Measurements from ENCODE around the gene C8A.

C8A gene

DNA sequence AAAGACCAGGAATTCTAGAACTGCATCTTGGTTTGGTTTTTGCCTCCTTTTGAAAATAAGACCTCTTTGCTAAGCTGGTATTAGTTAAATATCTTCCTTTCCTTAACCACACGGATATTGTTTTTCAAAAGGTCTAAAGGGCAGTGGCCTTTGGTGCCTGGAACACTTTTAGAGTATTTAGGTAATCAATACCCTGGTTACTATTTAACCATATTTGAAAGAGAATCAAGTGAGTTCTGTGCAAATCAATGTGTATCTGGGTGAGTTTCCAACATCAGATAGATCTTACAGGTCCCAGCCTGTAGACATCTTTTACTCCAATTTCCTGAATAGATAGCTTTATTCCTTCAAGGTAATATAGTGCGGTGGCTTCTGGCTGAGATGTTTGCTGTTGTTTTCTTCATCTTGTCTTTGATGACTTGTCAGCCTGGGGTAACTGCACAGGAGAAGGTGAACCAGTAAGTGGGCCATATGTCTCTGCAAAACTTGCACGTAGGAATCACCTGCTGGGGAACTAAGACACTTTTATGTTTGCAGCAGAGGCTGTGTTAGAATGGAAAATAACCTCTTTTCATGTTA lies at the start of gene C8A:
C8A (plus strand) TSS at position 277 of the 579 bp plus-strand sequence; CDS start at position 382, 105 bp downstream.
- DNase-seq, result peak; percentile 41

- no peak for DNase-seq
Measured at GRCh38 chr1:56806804-56807203, 47.8 kb upstream of the C8A start.

DNA sequence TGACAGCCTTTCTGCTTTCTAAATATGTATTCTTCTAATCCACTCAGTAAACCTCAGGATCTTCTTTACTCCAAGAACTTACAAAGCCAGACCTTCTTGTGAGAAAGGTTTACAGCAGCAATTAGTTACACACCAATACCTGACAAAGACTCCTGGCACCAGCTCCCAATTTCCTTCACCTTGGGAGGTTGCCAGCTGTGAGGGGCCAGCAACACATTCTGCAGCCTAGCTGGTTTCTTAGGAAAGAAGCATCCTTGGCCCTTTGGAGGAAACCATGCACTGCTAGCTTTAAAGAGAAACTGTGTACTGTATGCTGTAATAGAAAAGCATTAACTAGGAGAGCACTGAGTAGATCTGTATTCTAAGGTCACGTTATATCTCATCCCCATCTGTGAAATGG lies 46.2 kb upstream of the C8A start:
- DNase-seq, result no peak

GRCh38 chr1:56811331-56811730 lies 43.3 kb upstream of the C8A start:
- no peak for DNase-seq

GRCh38 chr1:56814205-56814604 lies 40.4 kb upstream of the C8A start:
- no peak for DNase-seq

GRCh38 chr1:56816264-56816663 lies 38.3 kb upstream of the C8A start:
- no peak for DNase-seq

GRCh38 chr1:56816909-56817308 lies 37.7 kb upstream of the C8A start:
- DNase-seq, result no peak

DNA sequence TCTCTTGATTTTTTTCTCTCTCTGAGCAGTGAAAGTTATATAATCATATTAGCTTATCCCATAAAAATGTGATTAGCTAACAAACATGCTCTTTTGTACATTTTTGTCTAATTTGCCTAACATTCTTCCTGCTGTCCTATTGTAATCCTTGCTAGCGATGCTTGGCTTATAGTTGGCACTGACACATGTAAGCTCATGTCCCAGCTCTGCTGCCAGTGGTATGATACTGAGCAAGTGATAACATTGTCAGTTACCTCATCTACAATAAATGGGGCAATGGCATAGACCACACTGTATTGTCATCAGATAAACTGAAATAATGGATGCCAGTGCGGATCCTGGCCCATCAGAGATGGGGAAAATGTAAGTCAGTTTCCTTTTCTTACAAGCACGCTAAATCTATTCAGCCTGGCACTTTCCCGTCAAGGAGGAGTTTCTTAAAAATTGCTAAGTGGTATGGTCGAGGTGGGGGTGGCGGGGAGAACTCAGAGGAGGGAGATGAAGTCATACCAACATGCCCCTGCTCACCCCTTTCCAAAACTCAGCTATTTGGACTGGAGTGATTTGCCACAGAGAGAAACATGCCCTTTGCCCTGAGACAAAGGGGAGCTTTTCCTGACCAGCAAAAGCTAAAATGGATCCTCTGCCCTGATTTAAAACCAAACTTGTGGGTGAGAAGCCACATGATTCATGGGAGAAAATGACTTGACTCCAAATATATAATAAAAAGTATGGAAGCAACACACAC lies 36.7 kb upstream of the C8A start:
- no peak for DNase-seq

GRCh38 chr1:56819387-56819899 lies 35.2 kb upstream of the C8A start, which contains the start of gene FYB2:
Gene FYB2 (minus strand): TSS chr1:56819404. CDS start chr1:56819290, 114 bp downstream.
- no peak for DNase-seq

DNA sequence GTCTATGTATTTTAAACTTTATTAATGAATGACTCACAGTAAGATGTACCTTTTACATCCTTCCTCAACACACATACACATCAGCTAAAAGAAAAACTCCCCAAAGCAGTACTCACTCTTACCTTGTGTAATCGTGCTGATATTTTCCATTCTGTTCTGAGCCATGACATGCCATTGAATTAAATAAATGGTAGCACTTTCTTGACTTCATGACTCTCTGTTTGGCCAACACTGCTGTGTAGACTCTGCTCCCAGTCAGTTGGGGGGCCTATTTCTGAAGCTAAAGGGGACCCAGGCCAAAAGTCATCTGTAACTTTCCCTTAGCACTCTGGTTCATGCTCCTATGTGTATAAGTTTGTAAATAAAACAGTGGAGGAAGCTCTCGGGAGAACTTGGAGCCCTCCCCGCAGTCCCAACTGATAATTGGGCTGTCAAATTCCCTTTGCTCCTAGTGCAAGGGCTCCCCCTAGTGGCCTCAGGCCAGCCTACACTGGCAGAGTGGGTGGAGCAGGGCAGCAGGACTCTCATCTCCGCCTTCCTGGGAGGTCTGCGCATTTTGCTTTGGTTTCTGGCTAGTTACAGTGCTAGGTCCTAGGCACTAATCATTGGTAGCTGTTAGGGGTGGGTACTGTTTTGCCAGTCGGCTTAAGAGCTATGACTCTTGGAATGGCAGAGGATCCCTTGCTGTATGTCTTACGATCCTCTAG lies 33.7 kb upstream of the C8A start:
- DNase-seq, result peak; percentile 74

DNA sequence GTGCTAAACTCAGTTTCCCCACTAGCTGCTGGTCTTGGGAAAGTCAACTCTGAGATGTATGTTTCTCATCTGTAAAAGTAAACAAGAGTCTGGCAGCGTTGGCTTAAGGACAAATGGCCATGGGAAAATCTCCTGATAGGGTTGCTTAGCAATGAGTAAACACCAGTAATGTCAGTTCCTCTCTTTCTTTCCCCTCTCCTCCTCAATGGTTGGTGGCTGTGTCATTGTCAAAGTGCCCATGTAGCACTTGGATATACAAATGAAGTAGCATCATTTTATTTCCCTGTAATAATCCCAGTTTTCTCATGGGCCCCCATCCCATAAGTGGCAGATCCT lies 33.2 kb upstream of the C8A start:
- DNase-seq, result no peak

DNA sequence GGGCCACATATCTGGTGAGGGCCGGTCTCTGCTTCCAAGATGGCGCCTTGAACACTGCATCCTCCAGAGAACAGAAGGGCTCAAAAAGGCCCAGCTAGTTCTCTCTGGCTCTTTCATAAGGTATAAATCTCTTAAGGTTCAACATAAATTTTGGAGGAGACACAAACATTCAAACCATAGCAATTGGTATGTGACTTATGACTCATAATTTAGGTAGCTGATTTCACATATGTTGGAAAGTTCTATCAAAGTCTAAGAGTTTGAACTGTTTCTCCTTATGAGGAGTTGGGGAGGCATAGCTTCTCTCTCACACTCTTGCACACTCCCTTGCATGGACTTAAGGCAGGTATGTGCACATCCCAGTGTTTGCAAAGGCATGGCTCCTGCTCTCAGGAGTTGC lies 30.3 kb upstream of the C8A start:
- no peak for DNase-seq

DNA sequence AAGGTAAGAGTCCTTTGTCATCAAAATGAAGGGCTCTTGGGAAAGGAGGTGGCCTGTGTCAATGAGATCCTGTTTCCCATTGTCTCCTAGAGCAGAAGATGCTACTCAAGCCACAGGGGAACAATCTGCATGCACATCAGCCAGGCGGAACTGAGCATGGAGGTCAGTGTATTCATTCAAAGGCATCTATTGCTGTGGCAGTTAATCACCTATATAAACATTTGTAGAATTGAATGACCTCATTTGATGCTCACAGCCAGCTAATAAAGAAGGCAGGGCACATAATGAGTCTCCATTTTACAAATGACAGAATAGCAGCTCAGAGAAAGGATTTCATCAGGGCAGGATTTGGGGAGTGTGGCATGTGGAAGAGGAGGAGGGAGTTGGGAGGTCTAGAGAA lies 29.7 kb upstream of the C8A start:
- peak; percentile 26 for DNase-seq

- no peak for DNase-seq
Measured at GRCh38 chr1:56825436-56825835, 29.2 kb upstream of the C8A start.

GRCh38 chr1:56827711-56828110 lies 26.9 kb upstream of the C8A start:
- DNase-seq, result no peak

GRCh38 chr1:56830052-56830451 lies 24.5 kb upstream of the C8A start:
- no peak for DNase-seq

DNA sequence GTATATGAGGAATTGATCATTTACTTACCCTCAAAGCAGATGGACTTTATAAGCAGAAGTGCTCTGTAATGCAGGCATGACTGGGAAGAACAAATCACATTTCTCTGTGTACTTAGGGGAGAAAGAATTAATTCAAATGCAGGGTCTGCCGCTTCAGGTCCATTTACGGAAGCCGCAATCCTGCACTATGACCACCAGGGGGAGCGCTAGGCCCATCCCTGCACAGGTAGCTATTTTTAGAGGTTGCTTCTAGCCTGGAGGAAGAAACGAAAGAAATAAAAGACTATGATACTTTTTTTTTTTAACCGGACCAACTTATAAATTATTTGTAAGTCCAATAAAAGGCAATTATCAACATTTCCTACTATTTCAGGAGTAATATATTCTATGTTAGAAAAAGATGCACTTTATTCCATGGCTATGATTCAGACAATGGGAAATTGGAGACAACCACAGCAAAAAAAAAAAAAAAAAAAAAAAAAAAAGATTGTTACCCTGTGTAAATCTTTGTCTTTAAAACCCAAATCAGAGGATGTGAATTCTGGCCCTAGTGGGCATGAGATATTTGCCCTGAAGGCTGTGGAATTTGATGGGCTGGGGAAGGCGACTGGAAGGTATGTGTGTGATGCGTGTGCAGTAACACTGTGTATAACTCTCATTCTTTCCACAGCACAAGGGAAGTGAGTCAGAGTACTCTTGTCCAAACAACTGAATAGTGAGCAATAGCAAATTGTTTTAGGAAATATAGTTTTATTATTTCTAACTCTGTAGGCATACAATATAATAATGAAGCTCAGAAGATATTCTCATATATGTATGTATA lies 22.5 kb upstream of the C8A start:
- peak; percentile 76 for DNase-seq

DNA sequence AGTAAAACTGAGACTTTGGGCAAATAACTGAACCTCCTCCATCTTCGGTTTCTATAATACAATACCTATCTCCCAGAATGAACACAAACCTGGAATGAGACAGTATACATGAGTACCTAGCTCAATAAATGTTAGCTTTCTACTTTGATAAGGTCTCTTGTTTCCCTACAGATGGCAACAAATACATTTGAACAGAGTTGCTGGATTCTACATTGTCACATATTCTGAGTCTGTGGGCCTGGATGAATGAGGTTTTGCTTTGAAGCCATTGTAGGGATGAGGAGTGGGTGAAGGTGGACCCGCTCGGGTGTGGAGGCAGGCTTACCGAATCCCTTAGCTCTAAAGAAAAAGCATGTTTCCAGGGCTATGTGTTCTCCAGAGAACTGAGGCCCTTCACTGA lies 21.5 kb upstream of the C8A start:
- no peak for DNase-seq

DNA sequence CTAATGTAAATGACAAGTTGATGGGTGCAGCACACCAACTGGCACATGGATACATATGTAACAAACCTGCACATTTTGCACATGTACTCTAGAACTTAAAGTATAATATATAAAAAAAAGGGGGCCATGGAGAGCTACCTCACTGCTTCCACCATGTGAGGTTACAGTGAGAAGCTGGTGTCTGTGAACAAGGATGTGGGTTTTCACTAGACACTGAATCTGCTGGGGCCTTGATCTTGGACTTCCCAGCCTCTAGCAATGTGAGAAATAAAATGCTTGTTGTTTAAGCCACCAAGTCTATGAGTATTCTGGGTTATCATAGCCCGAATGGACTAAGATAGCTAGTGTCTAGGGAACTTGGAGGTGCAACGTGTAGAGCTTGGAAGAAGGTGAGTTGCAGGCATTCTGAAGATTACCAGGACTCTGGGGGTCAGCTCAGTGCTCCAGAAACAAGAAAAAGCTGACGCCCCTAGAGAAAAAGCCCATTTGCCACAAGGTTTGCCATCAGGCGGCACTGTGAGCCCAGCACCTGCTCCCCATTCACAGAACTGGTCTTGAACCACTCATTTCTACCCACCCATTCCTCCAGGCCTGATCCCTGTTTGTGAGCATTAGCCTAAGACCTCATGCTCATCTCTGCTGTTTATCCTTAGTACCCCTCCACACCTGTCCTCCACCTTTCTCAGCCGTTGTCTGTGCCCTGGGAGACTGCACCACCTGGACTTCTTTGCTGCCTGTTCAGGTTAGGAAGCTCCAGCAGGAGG lies 20.3 kb upstream of the C8A start:
- no peak for DNase-seq

GRCh38 chr1:56835657-56836056 lies 18.9 kb upstream of the C8A start:
- no peak for DNase-seq

DNA sequence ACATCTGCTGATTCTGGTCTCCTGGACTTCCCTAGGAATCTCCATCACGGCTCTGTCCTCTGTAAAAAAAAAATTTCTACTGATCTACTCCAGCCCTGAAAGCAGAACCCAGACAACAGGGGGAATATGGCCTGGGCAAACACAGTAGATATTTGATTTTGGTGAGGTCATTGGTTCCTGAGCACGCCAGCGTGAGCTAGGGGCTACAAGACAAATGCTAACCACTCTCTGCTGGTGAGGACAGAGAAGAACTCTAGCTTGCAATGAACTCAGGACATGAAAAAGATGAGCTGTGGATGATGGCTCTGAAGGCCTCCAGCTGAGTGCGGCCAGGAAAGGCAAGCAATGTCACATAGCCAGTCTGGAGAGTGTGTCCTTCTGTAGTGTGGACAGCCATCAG lies 18.2 kb upstream of the C8A start:
- no peak for DNase-seq

DNA sequence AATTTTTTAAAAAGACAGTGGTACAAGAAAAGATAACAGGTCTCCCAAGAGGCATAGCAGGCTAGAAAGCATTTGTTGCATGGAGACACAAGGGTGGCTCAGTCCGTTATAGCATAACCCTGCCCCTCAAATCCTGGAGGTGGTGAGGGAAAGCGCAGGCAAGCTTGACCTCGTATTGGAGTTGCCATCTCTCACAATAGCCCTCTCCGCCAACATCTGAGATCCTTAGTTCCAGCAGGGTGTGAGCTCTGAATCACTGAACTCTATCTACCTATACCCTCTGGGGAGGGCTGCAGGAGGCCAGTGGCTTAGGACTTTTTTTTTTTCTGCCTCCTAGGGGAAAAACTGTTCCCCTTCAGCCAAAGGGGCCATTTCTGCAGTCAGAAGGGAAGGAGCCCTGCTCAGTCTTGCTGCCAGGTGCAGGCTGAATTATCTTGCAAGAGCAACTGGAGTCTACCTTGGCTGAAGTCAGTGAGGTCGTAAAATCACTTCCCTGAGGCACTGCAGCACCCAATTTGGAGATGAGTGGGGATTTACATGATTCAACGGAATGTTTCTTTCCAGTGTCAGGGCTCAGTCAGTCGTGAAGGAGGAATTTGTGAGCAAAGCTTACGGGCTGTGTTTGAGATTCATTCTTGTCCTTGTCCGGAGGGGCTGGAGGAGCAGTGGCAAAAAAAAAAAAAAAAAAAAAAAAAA lies 17.2 kb upstream of the C8A start:
- no peak for DNase-seq

Measured in NCI-H2227 treated with DMSO at 0.1 percent for 48 hours (cell line).